ENCODE measurements around the gene APBA3. TPM values are rescaled to one million over a fixed set of nuclear protein-coding genes. Genes with fewer than 3 reads are reported as not detected.

The APBA3 gene
- total RNA-seq, 1 experiment from 2014 or later, result 19.6 TPM

DNA sequence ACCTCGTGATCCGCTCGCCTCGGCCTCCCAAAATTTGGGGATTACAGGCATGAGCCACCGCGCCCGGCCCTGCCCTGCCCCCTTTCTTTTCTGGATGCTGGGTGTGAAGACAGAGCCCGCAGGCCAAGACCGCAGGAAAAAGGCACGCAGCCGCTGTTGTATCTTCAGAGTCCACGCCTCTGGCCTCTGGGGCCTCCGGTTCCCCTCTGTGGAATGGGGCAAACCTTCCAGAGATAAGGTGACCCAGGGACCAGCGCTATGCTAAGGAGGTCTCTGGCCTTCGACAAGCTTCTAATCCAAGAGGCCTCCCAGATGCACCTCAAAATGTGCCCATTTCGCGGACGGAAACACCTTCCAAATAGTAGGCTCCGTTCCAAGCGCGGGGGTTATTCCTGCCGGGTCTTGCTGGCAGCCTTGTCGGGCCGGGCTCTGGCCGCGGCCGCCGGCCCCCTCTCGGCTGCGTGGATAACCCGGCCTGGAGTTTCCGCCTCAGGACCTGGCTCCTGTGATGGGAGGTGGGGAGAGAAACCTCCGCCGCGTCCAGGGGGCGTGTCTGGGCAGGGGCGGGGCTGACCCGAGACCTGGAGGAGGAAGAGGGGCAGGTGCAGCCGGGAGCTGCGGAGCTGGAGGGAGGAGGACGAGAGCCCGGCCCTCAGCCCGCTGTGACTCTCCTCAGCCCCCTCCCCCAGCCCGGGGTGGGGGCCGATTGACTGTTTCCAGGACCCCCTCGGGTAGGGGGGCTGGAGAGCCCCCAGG lies 40.2 kb downstream of the APBA3 start:
- Mint-ChIP-seq H3K4me1 (ENCODE audit: low read depth, unreplicated experiment) (peaks cover 9% of the 10 kb centered on the region), H3K4me3 (ENCODE audit: low read depth, unreplicated experiment) (peak overlapping the region; percentile 74), H3K9me3 (ENCODE audit: low read depth, unreplicated experiment) (no peaks in the 10 kb centered on the region), H3K36me3 (ENCODE audit: insufficient read depth, unreplicated experiment) (peaks cover 42% of the 10 kb centered on the region), H3K27ac (ENCODE audit: unreplicated experiment) (peak overlapping the region; percentile 56), H3K27me3 (ENCODE audit: unreplicated experiment) (no peaks in the 10 kb centered on the region)
- intact Hi-C loops (cut with micrococcal nuclease; ENCODE audit: unreplicated experiment), result no loop called here
- no TSS peak for BruUV-seq (replicated peaks)
- CTCF ChIA-PET, result interaction anchor here (1.1 kb wide), 2 partner anchors 11 to 12 kb away, joined by 3 to 4 read pairs; no protein-coding TSS in a partner anchor
- peak; percentile 95 for DNase-seq
- TF ChIP-seq, protein P1, sequence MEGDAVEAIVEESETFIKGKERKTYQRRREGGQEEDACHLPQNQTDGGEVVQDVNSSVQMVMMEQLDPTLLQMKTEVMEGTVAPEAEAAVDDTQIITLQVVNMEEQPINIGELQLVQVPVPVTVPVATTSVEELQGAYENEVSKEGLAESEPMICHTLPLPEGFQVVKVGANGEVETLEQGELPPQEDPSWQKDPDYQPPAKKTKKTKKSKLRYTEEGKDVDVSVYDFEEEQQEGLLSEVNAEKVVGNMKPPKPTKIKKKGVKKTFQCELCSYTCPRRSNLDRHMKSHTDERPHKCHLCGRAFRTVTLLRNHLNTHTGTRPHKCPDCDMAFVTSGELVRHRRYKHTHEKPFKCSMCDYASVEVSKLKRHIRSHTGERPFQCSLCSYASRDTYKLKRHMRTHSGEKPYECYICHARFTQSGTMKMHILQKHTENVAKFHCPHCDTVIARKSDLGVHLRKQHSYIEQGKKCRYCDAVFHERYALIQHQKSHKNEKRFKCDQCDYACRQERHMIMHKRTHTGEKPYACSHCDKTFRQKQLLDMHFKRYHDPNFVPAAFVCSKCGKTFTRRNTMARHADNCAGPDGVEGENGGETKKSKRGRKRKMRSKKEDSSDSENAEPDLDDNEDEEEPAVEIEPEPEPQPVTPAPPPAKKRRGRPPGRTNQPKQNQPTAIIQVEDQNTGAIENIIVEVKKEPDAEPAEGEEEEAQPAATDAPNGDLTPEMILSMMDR (IDR thresholded peaks at IDR 0.05; ENCODE audit: unreplicated experiment), result no peak

DNA sequence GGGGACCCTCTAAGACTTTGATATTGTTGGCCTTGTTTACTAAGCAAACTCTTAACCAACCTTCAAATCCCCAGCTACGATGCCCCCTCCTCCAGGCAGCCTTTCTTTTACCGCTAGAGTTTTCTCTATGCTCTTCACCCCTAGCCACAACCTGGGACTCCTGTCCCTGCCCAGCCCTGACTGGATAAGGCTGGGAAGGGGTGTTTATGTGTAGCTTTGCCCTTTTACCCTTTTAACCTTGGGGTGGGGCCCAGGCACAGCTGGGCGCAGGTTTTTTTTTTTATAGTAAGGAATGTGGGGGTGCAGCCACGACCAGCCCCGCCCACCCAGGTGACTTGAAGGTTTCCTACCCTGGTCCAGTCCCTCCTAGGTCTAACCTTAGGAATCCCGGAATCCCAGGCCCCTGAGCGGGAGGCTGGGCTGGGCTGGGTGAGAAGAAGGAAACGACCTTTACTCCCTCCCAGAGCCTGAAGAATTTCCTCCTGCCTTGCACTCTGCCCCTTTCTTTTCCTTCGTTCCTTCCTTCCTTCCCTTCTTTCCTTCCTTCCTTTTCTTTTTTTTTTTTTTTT lies 41.1 kb downstream of the APBA3 start:
- TF ChIP-seq, protein P1 (IDR thresholded peaks at IDR 0.05; ENCODE audit: unreplicated experiment), result no peak
- Mint-ChIP-seq H3K9me3 (ENCODE audit: low read depth, unreplicated experiment) (no peaks in the 10 kb centered on the region), H3K27ac (ENCODE audit: unreplicated experiment) (peak overlapping the region; percentile 56), H3K4me3 (ENCODE audit: low read depth, unreplicated experiment) (peak overlapping the region; percentile 74), H3K4me1 (ENCODE audit: low read depth, unreplicated experiment) (peaks cover 9% of the 10 kb centered on the region), H3K27me3 (ENCODE audit: unreplicated experiment) (no peaks in the 10 kb centered on the region), H3K36me3 (ENCODE audit: insufficient read depth, unreplicated experiment) (peaks cover 39% of the 10 kb centered on the region)
- intact Hi-C loops (cut with micrococcal nuclease; ENCODE audit: unreplicated experiment), result no loop called here
- CTCF ChIA-PET, result interaction anchor here (1.1 kb wide), 1 partner anchor 10 kb away, joined by 3 read pairs; no protein-coding TSS in a partner anchor
- no TSS peak for BruUV-seq (replicated peaks)
- DNase-seq, result peak; percentile 42

DNA sequence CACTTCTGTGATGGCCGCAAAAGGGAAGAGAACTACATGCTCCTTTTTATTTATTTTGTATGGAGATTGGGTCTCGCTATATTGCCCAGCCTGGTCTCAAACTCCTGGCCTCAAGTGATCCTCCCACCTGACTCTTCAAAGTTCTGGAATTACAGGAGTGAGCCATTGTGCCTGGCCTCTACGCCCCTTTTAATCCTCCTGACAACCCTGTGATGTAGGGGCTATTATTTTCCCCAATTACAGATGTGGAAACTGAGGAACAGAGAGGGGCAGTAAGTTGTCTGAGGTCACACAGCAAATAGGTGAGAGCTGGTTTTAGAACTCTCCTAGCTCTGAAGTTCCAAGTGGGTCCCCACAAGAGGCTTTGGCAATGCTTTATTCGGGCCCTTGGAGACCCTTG lies 41.6 kb downstream of the APBA3 start:
- H3K9me3 Mint-ChIP-seq (ENCODE audit: low read depth, unreplicated experiment), result no peaks in the 10 kb centered on the region
- H3K27ac Mint-ChIP-seq (ENCODE audit: unreplicated experiment), result peak overlapping the region; percentile 56
- peak overlapping the region; percentile 74 for H3K4me3 Mint-ChIP-seq (ENCODE audit: low read depth, unreplicated experiment)
- H3K4me1 Mint-ChIP-seq (ENCODE audit: low read depth, unreplicated experiment), result peaks cover 9% of the 10 kb centered on the region
- TF ChIP-seq, protein P1 (IDR thresholded peaks at IDR 0.05; ENCODE audit: unreplicated experiment), result no peak
- CTCF ChIA-PET, result no interaction called here
- H3K36me3 Mint-ChIP-seq (ENCODE audit: insufficient read depth, unreplicated experiment), result peaks cover 36% of the 10 kb centered on the region
- no peak for DNase-seq
- H3K27me3 Mint-ChIP-seq (ENCODE audit: unreplicated experiment), result no peaks in the 10 kb centered on the region
- BruUV-seq (replicated peaks), result no TSS peak
- intact Hi-C loops (cut with micrococcal nuclease; ENCODE audit: unreplicated experiment), result no loop called here

DNA sequence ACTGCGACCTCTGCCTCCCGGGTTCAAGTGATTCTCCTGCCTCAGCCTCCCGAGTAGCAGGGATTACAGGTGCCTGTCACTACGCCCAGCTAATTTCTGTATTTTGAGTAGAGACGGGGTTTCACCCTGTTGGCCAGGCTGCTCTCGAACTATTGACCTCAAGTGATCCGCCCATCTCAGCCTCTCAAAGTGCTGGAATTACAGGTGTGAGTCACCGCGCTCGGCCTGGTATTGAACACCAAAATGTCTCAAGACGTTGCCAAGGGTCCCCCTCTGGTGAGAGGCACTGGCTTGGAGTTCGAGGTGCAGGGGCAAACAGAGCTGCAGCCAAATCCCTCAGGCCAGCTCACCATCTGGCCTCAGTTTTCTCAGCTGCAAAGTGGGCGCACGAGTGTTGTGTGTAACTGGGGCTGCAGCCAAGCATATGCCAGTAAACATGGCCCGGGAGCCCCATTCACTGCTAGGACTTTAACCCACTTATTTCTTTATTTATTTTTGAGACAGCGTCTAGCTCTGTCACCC lies 45.3 kb downstream of the APBA3 start:
- Mint-ChIP-seq H3K9me3 (ENCODE audit: low read depth, unreplicated experiment) (no peaks in the 10 kb centered on the region), H3K27me3 (ENCODE audit: unreplicated experiment) (no peaks in the 10 kb centered on the region), H3K4me3 (ENCODE audit: low read depth, unreplicated experiment) (no peak overlapping the region), H3K27ac (ENCODE audit: unreplicated experiment) (no peak overlapping the region), H3K36me3 (ENCODE audit: insufficient read depth, unreplicated experiment) (peaks cover 40% of the 10 kb centered on the region), H3K4me1 (ENCODE audit: low read depth, unreplicated experiment) (peaks cover 26% of the 10 kb centered on the region)
- TF ChIP-seq, protein P1 (IDR thresholded peaks at IDR 0.05; ENCODE audit: unreplicated experiment), result no peak
- CTCF ChIA-PET, result no interaction called here
- BruUV-seq (replicated peaks), result no TSS peak
- DNase-seq, result peak; percentile 20
- intact Hi-C loops (cut with micrococcal nuclease; ENCODE audit: unreplicated experiment), result no loop called here
